ENCODE data around the gene EFCAB6.

EFCAB6 gene

DNA sequence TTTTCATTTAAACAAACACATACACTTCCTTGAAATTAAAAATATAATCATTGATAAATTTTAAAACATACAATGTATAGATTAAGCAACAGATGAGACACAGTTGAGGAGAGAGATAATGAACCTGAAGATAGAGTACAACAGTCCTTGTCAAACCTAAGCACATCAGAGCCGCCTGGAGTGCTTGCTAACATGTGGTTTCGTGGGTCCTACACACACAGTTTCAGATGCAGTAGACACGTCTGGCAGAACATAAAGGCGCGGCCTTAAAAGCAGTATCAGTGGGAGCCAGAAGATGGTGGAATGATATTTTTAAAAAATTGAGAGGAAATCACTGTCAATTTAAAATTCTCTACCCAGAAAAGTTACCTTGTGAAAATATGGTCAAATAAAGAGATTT lies 265.9 kb downstream of the EFCAB6 start:
- no peak for DNase-seq (ENCODE audit: low spot score)
- TF ChIP-seq, protein P1, sequence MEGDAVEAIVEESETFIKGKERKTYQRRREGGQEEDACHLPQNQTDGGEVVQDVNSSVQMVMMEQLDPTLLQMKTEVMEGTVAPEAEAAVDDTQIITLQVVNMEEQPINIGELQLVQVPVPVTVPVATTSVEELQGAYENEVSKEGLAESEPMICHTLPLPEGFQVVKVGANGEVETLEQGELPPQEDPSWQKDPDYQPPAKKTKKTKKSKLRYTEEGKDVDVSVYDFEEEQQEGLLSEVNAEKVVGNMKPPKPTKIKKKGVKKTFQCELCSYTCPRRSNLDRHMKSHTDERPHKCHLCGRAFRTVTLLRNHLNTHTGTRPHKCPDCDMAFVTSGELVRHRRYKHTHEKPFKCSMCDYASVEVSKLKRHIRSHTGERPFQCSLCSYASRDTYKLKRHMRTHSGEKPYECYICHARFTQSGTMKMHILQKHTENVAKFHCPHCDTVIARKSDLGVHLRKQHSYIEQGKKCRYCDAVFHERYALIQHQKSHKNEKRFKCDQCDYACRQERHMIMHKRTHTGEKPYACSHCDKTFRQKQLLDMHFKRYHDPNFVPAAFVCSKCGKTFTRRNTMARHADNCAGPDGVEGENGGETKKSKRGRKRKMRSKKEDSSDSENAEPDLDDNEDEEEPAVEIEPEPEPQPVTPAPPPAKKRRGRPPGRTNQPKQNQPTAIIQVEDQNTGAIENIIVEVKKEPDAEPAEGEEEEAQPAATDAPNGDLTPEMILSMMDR (IDR thresholded peaks at IDR 0.05; ENCODE audit: extremely low read depth, missing control alignments) = no peak

DNA sequence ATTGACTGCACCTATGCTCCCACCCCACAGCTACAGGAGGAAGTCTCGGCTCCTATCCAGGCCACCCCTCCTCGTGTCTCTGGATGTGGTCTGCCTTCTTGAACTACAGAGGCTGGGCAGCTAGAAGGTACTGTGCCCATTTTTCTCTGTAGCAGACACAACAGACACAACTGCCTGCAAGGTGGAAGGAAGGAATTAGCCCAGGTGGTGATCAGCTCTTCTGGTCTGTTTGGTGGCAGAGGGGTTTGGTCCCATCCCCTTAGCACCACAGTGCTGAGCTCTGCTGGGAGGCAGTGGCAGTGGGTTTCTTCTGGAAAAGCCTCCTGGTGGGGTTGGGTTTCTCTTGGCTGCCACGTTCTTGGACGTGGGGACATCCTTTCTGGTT lies 267.8 kb downstream of the EFCAB6 start:
- no peak for DNase-seq (ENCODE audit: low spot score)
- TF ChIP-seq, protein P1 (IDR thresholded peaks at IDR 0.05; ENCODE audit: extremely low read depth, missing control alignments) = no peak

DNA sequence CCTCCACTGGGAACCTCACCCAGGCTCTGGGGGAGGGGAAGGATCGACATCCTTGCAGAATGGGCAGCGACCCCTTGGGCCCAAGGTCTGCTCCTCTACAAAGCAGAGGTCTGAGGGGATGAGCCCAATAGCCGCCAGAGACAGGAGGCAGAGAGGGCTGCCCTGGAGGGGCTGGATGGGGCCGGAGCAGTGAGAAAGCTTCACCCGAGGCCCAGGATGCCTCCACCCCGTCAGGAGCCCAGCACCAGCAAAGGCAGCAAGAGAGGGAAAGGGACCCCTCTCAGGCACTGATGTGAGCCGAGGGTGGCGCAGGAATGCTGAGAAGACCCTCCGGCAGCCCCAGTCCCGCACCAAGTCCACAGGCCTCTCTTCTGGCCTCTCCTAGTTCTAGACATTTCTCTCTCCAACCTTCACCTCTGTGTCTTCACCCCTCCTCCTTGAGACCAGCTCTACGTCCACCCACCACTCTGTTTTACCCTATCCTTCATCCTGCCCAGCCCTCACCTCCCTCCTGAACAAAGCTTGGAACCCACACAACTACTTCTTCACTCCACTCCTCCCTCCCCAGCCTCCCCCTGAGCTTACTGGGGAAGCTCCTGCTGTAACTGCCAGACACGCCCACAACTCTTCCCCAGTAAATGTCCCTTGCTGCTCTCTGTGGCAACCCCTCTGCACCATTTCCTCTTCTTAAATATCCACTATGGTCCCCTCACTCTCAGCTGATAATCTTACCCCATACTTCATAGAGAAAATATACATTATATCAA lies 268.4 kb downstream of the EFCAB6 start:
- TF ChIP-seq, protein P1 (IDR thresholded peaks at IDR 0.05; ENCODE audit: extremely low read depth, missing control alignments) = no peak
- no peak for DNase-seq (ENCODE audit: low spot score)

DNA sequence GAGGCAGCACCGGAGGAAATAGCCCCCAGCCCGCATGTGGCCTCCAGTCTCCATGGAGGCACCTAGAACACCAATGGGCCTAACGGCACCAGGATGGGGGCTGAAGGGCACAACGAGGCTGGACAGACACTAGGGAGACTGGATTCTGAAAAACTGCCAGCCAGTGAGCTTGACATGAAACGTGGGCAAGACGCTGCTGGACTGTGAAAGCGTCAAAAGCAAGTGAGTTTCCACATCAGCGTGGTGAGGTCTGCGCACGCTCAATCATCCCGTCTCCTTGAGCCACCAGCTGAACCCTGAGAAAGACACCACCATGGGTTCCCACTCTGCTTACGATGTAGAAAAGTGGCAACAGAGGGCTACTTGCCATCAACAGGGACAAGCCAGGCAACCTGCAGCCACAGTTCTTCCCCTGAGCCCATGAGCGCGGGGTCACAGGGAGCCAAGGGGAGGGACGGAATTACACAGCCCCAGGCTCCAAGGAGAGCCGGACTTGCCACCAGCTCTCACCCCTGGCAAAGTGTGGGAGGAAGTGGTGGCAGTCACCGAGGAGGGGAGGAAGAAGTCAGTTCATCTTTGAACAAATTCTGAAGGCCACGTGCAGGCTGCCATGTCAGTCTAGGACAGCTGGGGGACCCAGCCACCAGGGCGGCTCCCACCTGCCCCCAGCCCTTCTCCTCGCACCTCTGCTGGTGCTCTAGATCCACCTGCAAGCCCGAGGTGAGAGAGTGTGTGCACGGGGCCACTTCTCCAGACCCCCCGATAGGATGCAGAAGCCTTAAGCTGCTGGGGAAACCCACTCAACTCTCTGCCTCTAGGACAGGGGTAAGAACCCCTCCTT lies 269.2 kb downstream of the EFCAB6 start:
- DNase-seq (ENCODE audit: low spot score) = no peak
- TF ChIP-seq, protein P1 (IDR thresholded peaks at IDR 0.05; ENCODE audit: extremely low read depth, missing control alignments) = no peak

DNA sequence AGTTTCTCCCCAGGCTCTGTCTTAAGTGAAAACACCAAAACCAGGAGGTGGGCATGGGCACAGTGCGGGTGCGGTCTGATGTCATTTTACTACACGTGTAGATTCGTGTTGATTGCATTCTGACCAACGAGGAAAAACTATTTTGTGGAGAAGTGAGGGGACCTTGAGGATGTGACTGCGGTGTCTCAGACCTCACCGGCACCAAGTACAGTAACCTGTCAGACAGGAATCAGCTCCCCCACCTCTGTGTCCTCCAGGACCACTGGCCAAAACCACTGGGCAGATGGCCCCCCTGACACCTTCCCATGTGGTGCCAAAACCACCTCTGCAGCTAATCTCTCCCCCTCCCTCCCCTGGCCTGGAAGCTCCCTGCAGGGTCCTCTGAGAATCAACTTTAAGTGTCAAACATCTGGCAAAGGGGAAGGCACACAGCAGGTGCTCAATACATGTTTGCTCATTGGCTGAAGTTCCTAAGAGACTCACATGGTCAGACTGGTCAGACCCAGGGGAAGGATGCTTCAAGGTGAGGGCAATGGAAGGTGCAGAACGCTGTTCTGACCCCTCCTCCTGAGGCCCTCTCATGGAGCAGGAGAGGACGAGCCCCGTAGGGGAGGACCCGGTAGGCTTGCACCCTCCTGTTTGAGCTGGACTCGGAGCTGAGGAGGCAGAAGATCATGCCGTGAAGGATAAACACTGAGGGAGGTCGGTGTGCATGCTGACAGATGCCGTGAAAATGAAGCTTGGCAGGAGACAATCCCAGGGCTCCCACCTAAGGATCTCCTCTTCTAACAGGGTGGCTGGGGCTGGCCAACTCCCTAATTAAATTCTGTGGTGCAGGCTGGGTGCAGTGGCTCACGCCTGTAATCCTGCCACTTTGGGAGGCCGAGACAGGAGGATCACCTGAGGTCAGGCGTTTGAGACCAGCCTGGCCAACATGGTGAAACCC lies 270.4 kb downstream of the EFCAB6 start:
- TF ChIP-seq, protein P1 (IDR thresholded peaks at IDR 0.05; ENCODE audit: extremely low read depth, missing control alignments) = no peak
- DNase-seq (ENCODE audit: low spot score) = no peak

DNA sequence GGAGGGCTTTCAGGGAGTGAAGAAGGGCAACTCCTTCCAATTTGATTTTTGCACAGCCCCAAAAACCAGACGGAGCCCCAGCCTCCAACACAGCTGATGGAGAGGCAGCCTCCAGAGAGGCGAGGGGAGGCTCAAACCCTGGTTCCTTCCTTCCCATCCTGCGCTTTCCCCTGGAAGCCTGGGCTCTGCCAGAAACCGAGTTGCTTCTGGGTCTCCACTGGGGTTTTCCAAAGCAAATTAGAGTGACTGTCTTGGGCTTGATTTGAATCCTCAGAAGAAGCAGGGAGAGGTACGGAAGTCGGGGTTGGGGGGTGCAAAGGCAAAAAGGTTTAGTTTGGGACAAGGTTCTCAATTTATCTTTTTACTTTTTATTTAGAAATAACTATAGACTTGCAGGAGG lies 271.1 kb downstream of the EFCAB6 start:
- TF ChIP-seq, protein P1 (IDR thresholded peaks at IDR 0.05; ENCODE audit: extremely low read depth, missing control alignments) = no peak

More for the DNA sequence above, 271.1 kb downstream of the EFCAB6 start:
- DNase-seq (ENCODE audit: low spot score) = no peak

Measured in GM20000 (cell line).